H9 (cell line): ENCODE results near the gene KIZ. TPM values are rescaled to one million over a fixed set of nuclear protein-coding genes. Genes with fewer than 3 reads are reported as not detected.

Experiments used
- DNase-seq: peaks from one replicate; pipeline ENCODE4 v3.0.0-alpha.2; 2017
- H2AFZ ChIP-seq: one replicate; pipeline ENCODE4 v1.6.1; 2013; ENCODE audit warnings: mild to moderate bottlenecking, low read length, control low read depth, moderate library complexity
- H2AK5ac ChIP-seq: 2 replicates; pipeline ENCODE4 v1.6.1; 2013; ENCODE audit warnings: low read length, control low read depth, mixed read lengths; ENCODE audit not compliant: insufficient read length
- H2BK120ac ChIP-seq: one replicate; pipeline ENCODE4 v1.6.1; 2013; ENCODE audit warnings: low read depth, mild to moderate bottlenecking, low read length, control low read depth, inconsistent platforms; ENCODE audit not compliant: poor library complexity, severe bottlenecking
- H2BK12ac ChIP-seq: 2 replicates; pipeline ENCODE4 v1.6.1; 2013; ENCODE audit warnings: low read length, control low read depth, mixed read lengths, low read depth; ENCODE audit not compliant: insufficient read length
- H2BK15ac ChIP-seq: 2 replicates; pipeline ENCODE4 v1.6.1; 2013; ENCODE audit warnings: low read depth, low read length, control low read depth
- H2BK20ac ChIP-seq: one replicate; pipeline ENCODE4 v1.6.1; 2013; ENCODE audit warnings: low read depth, mild to moderate bottlenecking, low read length, control low read depth, inconsistent platforms; ENCODE audit not compliant: poor library complexity, severe bottlenecking
- H2BK5ac ChIP-seq: 2 replicates; pipeline ENCODE4 v1.6.1; 2013; ENCODE audit warnings: low read length, control low read depth, mixed read lengths; ENCODE audit not compliant: insufficient read length
- H3K14ac ChIP-seq: 2 replicates; pipeline ENCODE4 v1.6.1; 2013; ENCODE audit warnings: low read length, control low read depth; ENCODE audit not compliant: insufficient read depth
- H3K18ac ChIP-seq: 2 replicates; pipeline ENCODE4 v1.6.1; 2013; ENCODE audit warnings: low read depth, mild to moderate bottlenecking, mixed read lengths, low read length, control low read depth; ENCODE audit not compliant: insufficient read length
- H3K23ac ChIP-seq: 2 replicates; pipeline ENCODE4 v1.6.1; 2013; ENCODE audit warnings: low read length, control low read depth, mixed read lengths, low read depth; ENCODE audit not compliant: insufficient read length
- H3K23me2 ChIP-seq: 2 replicates; pipeline ENCODE4 v1.6.1; 2013; ENCODE audit warnings: low read depth, mild to moderate bottlenecking, mixed read lengths, low read length, control low read depth; ENCODE audit not compliant: insufficient read length, poor library complexity, severe bottlenecking
- H3K27ac ChIP-seq: 2 replicates; pipeline ENCODE4 v1.5.1; 2013; ENCODE audit warnings: low read length, control low read depth, mixed read lengths, low read depth; ENCODE audit not compliant: insufficient read length
- H3K27me3 ChIP-seq: 2 replicates; pipeline ENCODE4 v1.6.1; 2013; ENCODE audit warnings: low read length, control low read depth, inconsistent platforms; ENCODE audit not compliant: insufficient read depth
- H3K4ac ChIP-seq: 2 replicates; pipeline ENCODE4 v1.6.1; 2013; ENCODE audit warnings: low read depth, mild to moderate bottlenecking, control low read depth, inconsistent platforms, low read length, moderate library complexity
- H3K4me1 ChIP-seq: 2 replicates; pipeline ENCODE4 v1.6.1; 2013; ENCODE audit warnings: low read length, control low read depth, inconsistent platforms; ENCODE audit not compliant: insufficient read depth
- H3K4me2 ChIP-seq: 2 replicates; pipeline ENCODE4 v1.6.1; 2013; ENCODE audit warnings: low read length, control low read depth, mixed read lengths; ENCODE audit not compliant: insufficient read length, insufficient read depth
- H3K56ac ChIP-seq: 2 replicates; pipeline ENCODE4 v1.6.1; 2013; ENCODE audit warnings: low read depth, mild to moderate bottlenecking, mixed read lengths, low read length, control low read depth; ENCODE audit not compliant: insufficient read length
- H3K79me1 ChIP-seq: 2 replicates; pipeline ENCODE4 v1.6.1; 2013; ENCODE audit warnings: low read depth, mild to moderate bottlenecking, moderate library complexity, low read length, control low read depth, inconsistent platforms; ENCODE audit not compliant: insufficient read depth, poor library complexity, severe bottlenecking
- H3K79me2 ChIP-seq: 2 replicates; pipeline ENCODE4 v1.6.1; 2013; ENCODE audit warnings: low read length, control low read depth, inconsistent platforms; ENCODE audit not compliant: insufficient read depth
- H3K9ac ChIP-seq: 2 replicates; pipeline ENCODE4 v1.6.1; 2013; ENCODE audit warnings: low read length, control low read depth, mixed read lengths; ENCODE audit not compliant: insufficient read length; ENCODE audit errors: extremely low read depth
- H3K9me3 ChIP-seq: one replicate; pipeline ENCODE4 v1.6.1; 2013; ENCODE audit warnings: low read depth, low read length, inconsistent platforms; ENCODE audit not compliant: control insufficient read depth
- H3T11ph ChIP-seq: one replicate; pipeline ENCODE4 v1.6.1; 2013; ENCODE audit warnings: mild to moderate bottlenecking, low read length, control low read depth, inconsistent platforms
- H4K20me1 ChIP-seq: one replicate; pipeline ENCODE4 v1.6.1; 2013; ENCODE audit not compliant: control insufficient read depth, insufficient read length, insufficient read depth
- H4K5ac ChIP-seq: 2 replicates; pipeline ENCODE4 v1.6.1; 2013; ENCODE audit warnings: low read depth, mild to moderate bottlenecking, mixed read lengths, low read length, control low read depth; ENCODE audit not compliant: insufficient read length
- H4K8ac ChIP-seq: replicated peaks from 2 replicates; pipeline ENCODE4 v1.6.1; 2013; ENCODE audit warnings: low read length, control low read depth, mixed read lengths, low read depth; ENCODE audit not compliant: insufficient read length
- H4K91ac ChIP-seq: 2 replicates; pipeline ENCODE4 v1.6.1; 2013; ENCODE audit warnings: low read depth, mild to moderate bottlenecking, moderate library complexity, mixed read lengths, low read length, control low read depth; ENCODE audit not compliant: insufficient read length
- H3K27ac Mint-ChIP-seq, 3 experiments: 2 replicates in 2 of 3; 3 replicates in 1 of 3; pipeline ENCODE4 v1.8.0; 2020 to 2021; ENCODE audit warnings: mixed read lengths in 3 of 3, mild to moderate bottlenecking in 1 of 3, moderate library complexity in 1 of 3
- H3K27me3 Mint-ChIP-seq: 2 replicates; pipeline ENCODE4 v1.8.0; 2021; ENCODE audit warnings: low read depth, mild to moderate bottlenecking, moderate library complexity, mixed read lengths
- H3K36me3 Mint-ChIP-seq, 3 experiments: 2 replicates in 2 of 3; 3 replicates in 1 of 3; pipeline ENCODE4 v1.8.0; 2020 to 2021; ENCODE audit warnings: low read depth in 3 of 3, mixed read lengths in 3 of 3; ENCODE audit not compliant: insufficient read depth in 1 of 3
- H3K4me1 Mint-ChIP-seq, 2 experiments: 2 replicates each; pipeline ENCODE4 v1.8.0; 2020; ENCODE audit warnings: mixed read lengths in 2 of 2
- H3K4me3 Mint-ChIP-seq, 2 experiments: 2 replicates in 1 of 2; 3 replicates in 1 of 2; pipeline ENCODE4 v1.8.0; 2020 to 2021; ENCODE audit warnings: mild to moderate bottlenecking in 2 of 2, mixed read lengths in 2 of 2, moderate library complexity in 1 of 2
- H3K9me3 Mint-ChIP-seq, 2 experiments: 2 replicates in 1 of 2; 3 replicates in 1 of 2; pipeline ENCODE4 v1.8.0; 2020; ENCODE audit warnings: mild to moderate bottlenecking in 2 of 2, mixed read lengths in 2 of 2, moderate library complexity in 1 of 2
- CTCF ChIP-seq: fragments of 200-600 bp; sonication (generic); conservative IDR thresholded peaks from 3 replicates; pipeline ENCODE4 v1.8.0; 2021; ENCODE audit warnings: antibody characterized with exemption, mild to moderate bottlenecking
- WGBS: extraction: QIAGEN DNeasy Blood & Tissue Kit; methylation state at CpG from one replicate; pipeline ENCODE4 v1.1.7; 2013; ENCODE audit warnings: missing lambda C conversion rate, low lambda C conversion rate, mixed read lengths; ENCODE audit not compliant: insufficient read length; ENCODE audit errors: extremely low coverage; 5-methylcytosine and 5-hydroxymethylcytosine counted together
- total RNA-seq: library from RNA; stranded (reverse); gene quantifications from 2 replicates; pipeline ENCODE4 v1.2.1, GENCODE V29; 2021

KIZ gene
- total RNA-seq, 1 experiment from 2014 or later: 29.3 TPM

- Mint-ChIP-seq H3K27ac (peak overlapping the region in 1 of 3 experiments; percentile 49; a peak in 3 of 7 replicates), H3K4me3 (no peak overlapping the region), H3K27me3 (no peaks in the 10 kb centered on the region), H3K36me3 (peaks cover 0 to 23% (median 23%) of the 10 kb centered on the region in 3 experiments; a peak in 4 of 7 replicates), H3K4me1 (peaks cover 33 to 41% of the 10 kb centered on the region in 2 experiments), H3K9me3 (no peaks in the 10 kb centered on the region)
- Histone ChIP-seq H3K4me2 (no peak overlapping the region), H3K23ac (no peak overlapping the region), H3K4me1 (no peaks in the 10 kb centered on the region; the same call in 1 of the 2 replicates), H3K4ac (no peak overlapping the region), H3K14ac (no peak overlapping the region), H3K9me3 (no peaks in the 10 kb centered on the region), H2AK5ac (no peak overlapping the region), H2BK20ac (no peak overlapping the region), H3K27me3 (no peaks in the 10 kb centered on the region), H2BK12ac (no peak overlapping the region), H2BK15ac (no peak overlapping the region), H2BK5ac (no peak overlapping the region), H3K18ac (no peak overlapping the region), H4K20me1 (no peaks in the 10 kb centered on the region), H3K9ac (no peak overlapping the region), H3T11ph (no peak overlapping the region), H3K27ac (no peak overlapping the region), H4K5ac (no peak overlapping the region), H3K23me2 (no peaks in the 10 kb centered on the region), H2BK120ac (no peak overlapping the region), H3K79me1 (no peaks in the 10 kb centered on the region), H3K56ac (no peak overlapping the region), H4K91ac (no peak overlapping the region), H2AFZ (no peak overlapping the region), H4K8ac (no peak overlapping the region), H3K79me2 (no peaks in the 10 kb centered on the region)
- no peak for DNase-seq
- no peak for TF ChIP-seq CTCF
- WGBS: no CpG with 5 or more reads among the region's 5 CpGs
These were observed 108.4 kb downstream of the KIZ start for GRCh38 chr20:21234324-21234723.
